MG63 (cell line): ENCODE results near the gene ARHGEF2. TPM values are rescaled to one million over a fixed set of nuclear protein-coding genes. Genes with fewer than 3 reads are reported as not detected.

Experiments used
- DNase-seq: peaks from one replicate; pipeline ENCODE4 v3.0.0-alpha.2; 2020
- H3K27me3 ChIP-seq: fragments of 250-450 bp; sonication (Bioruptor Pico); 2 replicates; pipeline ENCODE4 v1.5.1; 2020; ENCODE audit warnings: mild to moderate bottlenecking, moderate library complexity
- H3K36me3 ChIP-seq: fragments of 250-450 bp; sonication (Bioruptor Pico); 2 replicates; pipeline ENCODE4 v1.5.1; 2020; ENCODE audit warnings: mild to moderate bottlenecking, moderate library complexity
- H3K4me3 ChIP-seq: fragments of 250-450 bp; sonication (Bioruptor Pico); 2 replicates; pipeline ENCODE4 v1.5.1; 2020; ENCODE audit warnings: mild to moderate bottlenecking, moderate library complexity
- H3K9me3 ChIP-seq: fragments of 250-450 bp; sonication (Bioruptor Pico); 2 replicates; pipeline ENCODE4 v1.5.1; 2020; ENCODE audit warnings: mild to moderate bottlenecking, moderate library complexity
- total RNA-seq: library from RNA; depleted of rRNA; stranded (reverse); fragments of >200 nt; shearing (Covaris generic); gene quantifications from 2 replicates; pipeline ENCODE4 v1.2.3, GENCODE V29; 2014; ENCODE audit warnings: low replicate concordance; rRNA removed

Gene ARHGEF2
- total RNA-seq, 1 experiment from 2014 or later: 70.6 TPM

DNA sequence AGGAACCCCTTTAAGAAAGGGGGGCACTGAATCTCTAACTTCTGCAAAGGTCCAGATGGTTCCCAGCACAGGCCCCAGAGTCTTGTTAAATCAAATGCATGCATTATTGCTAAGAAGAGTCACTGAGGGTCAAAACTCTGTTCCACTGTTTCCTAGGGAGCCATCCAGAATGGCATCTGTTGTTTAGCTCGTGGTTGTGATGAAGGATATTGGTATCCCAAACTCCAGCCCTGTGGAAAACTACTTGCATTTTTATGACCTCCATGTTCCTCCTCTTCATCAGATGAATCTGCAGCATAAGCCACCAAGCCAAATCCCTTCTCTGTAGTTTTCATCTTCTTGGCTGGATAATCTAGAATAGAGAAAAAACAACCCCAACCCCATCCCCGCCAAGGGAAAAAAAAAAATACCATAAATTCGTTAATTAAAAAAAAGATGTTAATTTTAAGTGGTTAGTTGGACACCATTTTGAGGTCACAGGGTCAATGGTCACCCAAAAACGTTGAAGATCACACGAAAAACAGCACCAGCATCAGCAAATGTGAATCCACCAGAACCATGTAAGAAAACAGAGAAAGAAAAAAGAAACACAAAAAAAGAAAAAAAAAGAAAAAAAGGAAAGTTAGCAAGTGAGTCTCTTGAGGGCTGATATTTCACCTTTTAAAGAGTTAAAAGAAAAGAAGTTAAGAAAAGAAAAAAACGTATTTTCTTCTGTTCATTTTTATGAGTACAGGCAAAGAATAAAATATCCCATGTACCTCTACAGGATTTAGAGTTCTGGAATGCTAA, 64.2 kb downstream of the ARHGEF2 start:
- Histone ChIP-seq H3K36me3 (peaks cover 89% of the 10 kb centered on the region), H3K27me3 (no peaks in the 10 kb centered on the region), H3K9me3 (no peaks in the 10 kb centered on the region), H3K4me3 (no peak overlapping the region)
- no peak for DNase-seq

DNA sequence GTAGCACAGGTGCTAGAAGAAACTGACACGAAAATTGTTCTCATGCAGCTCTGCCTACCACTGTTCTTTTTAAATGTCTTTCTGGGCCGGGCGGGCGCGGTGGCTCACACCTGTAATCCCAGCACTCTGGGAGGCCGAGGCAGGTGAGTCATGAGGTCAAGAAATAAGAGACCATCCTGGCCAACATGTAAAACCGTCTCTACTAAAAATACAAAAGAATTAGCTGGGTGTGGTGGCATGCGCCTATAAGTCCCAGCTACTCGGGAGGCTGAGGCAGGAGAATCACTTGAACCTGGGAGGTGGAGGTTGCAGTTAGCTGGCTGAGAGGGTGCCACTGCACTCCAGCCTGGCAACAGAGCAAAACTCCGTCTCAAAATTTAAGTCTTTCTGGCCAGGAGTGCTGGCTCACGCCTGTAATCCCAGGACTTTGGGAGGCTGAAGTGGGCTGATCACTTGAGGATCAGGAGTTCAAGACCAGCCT, 66.3 kb downstream of the ARHGEF2 start:
- Histone ChIP-seq H3K9me3 (no peaks in the 10 kb centered on the region), H3K27me3 (no peaks in the 10 kb centered on the region), H3K4me3 (peak overlapping the region; percentile 61; the same call in 1 of the 2 replicates), H3K36me3 (peaks cover 86% of the 10 kb centered on the region)
- no peak for DNase-seq

GRCh38 chr1:155911156-155912055, 66.9 kb downstream of the ARHGEF2 start, which contains the start of gene RIT1:
RIT1 (minus strand) TSS chr1:155911349; CDS start chr1:155910761, 588 bp downstream.
- peaks cover 83% of the 10 kb centered on the region for H3K36me3 ChIP-seq
- H3K9me3 ChIP-seq: no peaks in the 10 kb centered on the region
- peak within 1 kb of the TSS; percentile 61 for H3K4me3 ChIP-seq
- H3K27me3 ChIP-seq: no peaks in the 10 kb centered on the region
- peak; percentile 90 for DNase-seq

- peak overlapping the region; percentile 61 for H3K4me3 ChIP-seq
- H3K27me3 ChIP-seq: no peaks in the 10 kb centered on the region
- H3K9me3 ChIP-seq: no peaks in the 10 kb centered on the region
- DNase-seq: peak; percentile 49
- H3K36me3 ChIP-seq: peaks cover 83% of the 10 kb centered on the region
These were observed 67.7 kb downstream of the ARHGEF2 start for GRCh38 chr1:155910621-155911121.

DNA sequence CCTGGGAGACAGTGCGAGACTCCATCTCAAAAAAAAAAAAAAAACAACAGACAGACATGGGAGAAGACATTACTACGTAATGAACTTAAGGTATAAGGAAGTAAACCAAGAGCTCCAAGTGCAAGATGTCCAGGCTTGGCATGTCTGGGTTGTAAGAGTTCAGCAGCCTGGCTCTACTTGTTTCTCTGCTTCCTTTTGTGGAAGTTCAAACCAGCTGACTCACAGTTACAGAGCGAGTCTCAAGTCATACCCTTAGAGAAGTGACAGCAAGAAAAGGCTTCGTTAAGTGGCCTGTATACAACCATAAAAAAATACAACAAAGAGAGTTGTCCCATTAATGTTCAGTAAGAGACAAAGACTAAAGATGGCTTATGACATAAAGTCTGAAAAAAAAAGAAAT, 68.5 kb downstream of the ARHGEF2 start:
- Histone ChIP-seq H3K9me3 (no peaks in the 10 kb centered on the region), H3K36me3 (peaks cover 83% of the 10 kb centered on the region), H3K4me3 (peak overlapping the region; percentile 61), H3K27me3 (no peaks in the 10 kb centered on the region)
- DNase-seq: no peak

- Histone ChIP-seq H3K9me3 (no peaks in the 10 kb centered on the region), H3K27me3 (no peaks in the 10 kb centered on the region), H3K36me3 (peaks cover 86% of the 10 kb centered on the region), H3K4me3 (no peak overlapping the region)
- DNase-seq: no peak
These were observed 74.1 kb downstream of the ARHGEF2 start for GRCh38 chr1:155904261-155904660.

- Histone ChIP-seq H3K27me3 (no peaks in the 10 kb centered on the region), H3K9me3 (no peaks in the 10 kb centered on the region), H3K4me3 (no peak overlapping the region), H3K36me3 (peaks cover 85% of the 10 kb centered on the region)
- DNase-seq: no peak
These were observed 78.2 kb downstream of the ARHGEF2 start for GRCh38 chr1:155900161-155900560.

- Histone ChIP-seq H3K27me3 (no peaks in the 10 kb centered on the region), H3K4me3 (no peak overlapping the region), H3K36me3 (peaks cover 81% of the 10 kb centered on the region), H3K9me3 (no peaks in the 10 kb centered on the region)
- DNase-seq: no peak
These were observed 78.7 kb downstream of the ARHGEF2 start for GRCh38 chr1:155899683-155900082.

DNA sequence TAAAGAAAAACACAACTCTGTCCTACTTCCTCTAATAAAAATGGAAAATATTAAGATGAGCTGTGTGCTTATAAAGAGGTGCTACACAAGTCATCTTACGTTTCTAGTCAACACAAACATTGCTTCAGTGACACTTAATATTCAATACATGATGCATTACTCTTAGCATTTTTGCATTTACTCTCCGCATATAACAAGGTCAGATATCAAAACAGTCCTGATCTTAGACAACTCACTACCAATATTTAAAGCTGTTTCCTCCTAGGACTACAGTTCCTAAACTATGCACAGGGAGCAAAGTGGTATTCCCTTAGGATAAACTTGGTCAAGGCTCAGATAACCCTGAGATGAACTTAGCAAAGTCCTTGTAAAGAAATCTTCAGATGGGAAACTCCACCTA, 79.5 kb downstream of the ARHGEF2 start:
- Histone ChIP-seq H3K27me3 (no peaks in the 10 kb centered on the region), H3K4me3 (no peak overlapping the region), H3K9me3 (no peaks in the 10 kb centered on the region), H3K36me3 (peaks cover 73% of the 10 kb centered on the region)
- DNase-seq: no peak

DNA sequence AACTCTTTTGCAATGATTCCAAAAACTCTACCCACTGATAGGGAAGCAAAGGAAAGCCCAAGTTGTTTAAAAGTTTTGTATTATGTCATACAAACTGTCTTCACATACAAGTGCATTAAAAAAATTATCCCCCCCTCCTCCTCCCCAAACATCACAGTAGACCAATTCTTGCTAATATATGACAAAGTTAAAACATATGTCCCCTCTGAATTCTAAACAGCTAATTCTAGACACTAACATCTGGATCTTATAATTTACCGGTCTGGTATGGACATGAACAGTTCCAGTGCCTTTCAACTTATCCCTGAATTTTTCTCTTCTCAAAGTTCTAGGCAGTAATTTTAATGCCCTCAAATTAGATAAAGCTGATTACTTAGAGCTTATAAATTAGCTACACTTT, 80.6 kb downstream of the ARHGEF2 start:
- H3K36me3 ChIP-seq: peaks cover 64% of the 10 kb centered on the region
- no peak overlapping the region for H3K4me3 ChIP-seq
- no peaks in the 10 kb centered on the region for H3K27me3 ChIP-seq
- DNase-seq: no peak
- H3K9me3 ChIP-seq: no peaks in the 10 kb centered on the region

Other genes starting within 250 kb of the ARHGEF2 start
- 11.6 and 15.6 TPM in 2 replicates for gene GON4L, start 121.3 kb downstream of the ARHGEF2 start, total RNA-seq
- gene SYT11, start 119.0 kb downstream of the ARHGEF2 start, total RNA-seq: 47.9 and 48.6 TPM in 2 replicates
- gene RIT1, start 67.2 kb downstream of the ARHGEF2 start, total RNA-seq: 43.4 and 54.6 TPM in 2 replicates
- gene KHDC4, start 44.1 kb downstream of the ARHGEF2 start, total RNA-seq: 26.0 and 32.1 TPM in 2 replicates
- not detected in 2 replicates for gene RXFP4, start 36.9 kb downstream of the ARHGEF2 start, total RNA-seq
- gene SSR2, start 42.4 kb upstream of the ARHGEF2 start, total RNA-seq: 243 and 387 TPM in 2 replicates
- 29.3 and 40.3 TPM in 2 replicates for gene UBQLN4, start 75.3 kb upstream of the ARHGEF2 start, total RNA-seq
- gene LAMTOR2, start 76.2 kb upstream of the ARHGEF2 start, total RNA-seq: 5.8 and 16.9 TPM in 2 replicates
- not detected in 2 replicates for gene RAB25, start 82.6 kb upstream of the ARHGEF2 start, total RNA-seq
- 2.3 and 2.7 TPM in 2 replicates for gene MEX3A, start 103.9 kb upstream of the ARHGEF2 start, total RNA-seq
- 1,337 and 1,568 TPM in 2 replicates for gene LMNA, start 136.2 kb upstream of the ARHGEF2 start, total RNA-seq
- 0.49 TPM in 1 of 2 replicates, not detected in the other for gene SEMA4A, start 175.0 kb upstream of the ARHGEF2 start, total RNA-seq
- 12.7 and 13.1 TPM in 2 replicates for gene SLC25A44, start 215.6 kb upstream of the ARHGEF2 start, total RNA-seq
- gene PMF1, start 234.5 kb upstream of the ARHGEF2 start, total RNA-seq: 161 and 219 TPM in 2 replicates